CMK (cell line): ENCODE results near the gene COLGALT1.

Source experiments
- DNase-seq: peaks from one replicate; pipeline ENCODE4 v3.0.0-alpha.2; 2010; ENCODE audit warnings: low read depth

COLGALT1 gene

GRCh38 chr19:17623224-17623935 lies 67.9 kb downstream of the COLGALT1 start:
- no peak for DNase-seq

- no peak for DNase-seq
These were observed 69.0 kb downstream of the COLGALT1 start for GRCh38 chr19:17624314-17624991.

GRCh38 chr19:17625043-17625442 lies 69.6 kb downstream of the COLGALT1 start:
- no peak for DNase-seq

GRCh38 chr19:17625980-17626379 lies 70.5 kb downstream of the COLGALT1 start:
- DNase-seq = no peak

- DNase-seq = peak; percentile 65
These were observed 71.1 kb downstream of the COLGALT1 start for GRCh38 chr19:17626456-17627015.

- DNase-seq = no peak
These were observed 71.7 kb downstream of the COLGALT1 start for GRCh38 chr19:17627161-17627560.

GRCh38 chr19:17627921-17628320 lies 72.5 kb downstream of the COLGALT1 start:
- DNase-seq = no peak

GRCh38 chr19:17629760-17630159 lies 74.3 kb downstream of the COLGALT1 start:
- DNase-seq = no peak

GRCh38 chr19:17632577-17632976 lies 77.1 kb downstream of the COLGALT1 start:
- DNase-seq = no peak
